ENCODE measurements around the gene DAPK1. TPM values are rescaled to one million over a fixed set of nuclear protein-coding genes. Genes with fewer than 3 reads are reported as not detected.

Gene DAPK1
- total RNA-seq, 1 donor from 2014 or later: 35.1 TPM

DNA sequence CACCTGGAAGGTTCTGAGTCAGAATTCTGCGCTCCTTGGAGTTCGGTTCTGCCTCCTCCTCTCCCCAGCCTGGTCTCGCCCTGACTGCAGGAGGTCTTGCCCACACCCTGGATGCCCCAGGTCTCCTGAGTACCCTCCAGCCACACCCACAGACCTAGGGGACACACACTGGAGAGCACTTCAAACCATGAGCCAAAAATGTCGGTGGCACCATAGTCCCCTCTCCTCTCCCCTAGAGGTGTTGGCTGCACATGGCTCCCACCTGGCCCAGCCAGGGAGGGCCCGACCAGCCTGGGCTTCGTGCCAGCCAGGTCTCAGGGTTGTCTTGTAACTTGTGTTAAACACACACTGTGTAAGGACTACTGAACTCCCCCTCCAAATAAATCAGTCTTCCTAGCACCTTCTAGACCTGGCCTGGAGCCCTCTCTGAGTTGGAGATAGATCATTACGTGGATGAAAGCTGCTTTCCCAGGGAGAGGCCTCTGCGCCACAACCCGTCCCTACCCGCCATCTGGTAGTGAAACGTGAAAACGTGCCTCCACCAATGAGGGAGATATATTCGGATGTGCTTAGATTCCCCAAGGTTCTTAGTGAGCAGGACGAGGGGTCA, 178.3 kb downstream of the DAPK1 start:
- no peak overlapping the region for H3K27ac ChIP-seq (ENCODE audit: low read depth, low read length)
- H3K4me1 Mint-ChIP-seq (ENCODE audit: low read depth, unreplicated experiment): peaks cover 15% of the 10 kb centered on the region

DNA sequence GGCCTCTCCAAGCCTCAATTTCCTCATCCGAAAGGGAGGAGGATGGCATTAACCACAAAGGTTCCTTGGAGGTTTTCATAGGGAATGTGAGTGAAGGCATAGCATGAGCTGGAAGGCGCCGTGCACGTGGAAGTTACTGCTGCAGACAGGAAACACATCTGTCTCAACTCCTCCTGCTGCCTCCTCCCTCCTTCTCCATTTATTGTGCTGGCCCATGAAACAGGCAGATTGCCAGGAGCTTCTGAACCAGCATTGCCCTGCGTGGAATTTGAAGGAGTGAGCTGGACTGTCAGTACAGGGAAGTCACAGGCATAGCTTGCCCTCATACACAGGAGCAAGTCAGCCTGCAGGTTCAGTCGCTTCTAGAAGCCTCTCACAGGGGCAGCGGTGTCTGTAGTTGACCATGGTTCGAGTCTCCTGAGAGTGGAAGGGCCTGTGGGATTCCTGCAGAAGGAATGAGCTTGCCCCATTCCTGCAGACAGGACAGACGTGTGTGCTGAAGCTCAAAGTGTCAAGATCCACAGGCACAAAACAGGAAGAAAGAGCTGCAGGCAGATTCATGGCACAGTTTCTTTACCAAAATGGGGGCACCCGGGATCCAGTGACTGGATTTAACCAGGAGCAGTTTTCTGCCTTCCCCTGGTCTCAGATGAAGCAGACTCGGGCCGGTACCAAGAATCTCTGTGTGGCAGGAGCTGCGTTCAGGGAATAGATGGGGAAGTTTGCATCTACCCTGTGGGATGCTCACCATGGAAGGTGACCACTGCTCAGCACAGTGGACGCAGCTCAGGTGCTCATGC, 179.5 kb downstream of the DAPK1 start:
- peaks cover 16% of the 10 kb centered on the region for H3K4me1 Mint-ChIP-seq (ENCODE audit: low read depth, unreplicated experiment)
- TF ChIP-seq, protein P1, sequence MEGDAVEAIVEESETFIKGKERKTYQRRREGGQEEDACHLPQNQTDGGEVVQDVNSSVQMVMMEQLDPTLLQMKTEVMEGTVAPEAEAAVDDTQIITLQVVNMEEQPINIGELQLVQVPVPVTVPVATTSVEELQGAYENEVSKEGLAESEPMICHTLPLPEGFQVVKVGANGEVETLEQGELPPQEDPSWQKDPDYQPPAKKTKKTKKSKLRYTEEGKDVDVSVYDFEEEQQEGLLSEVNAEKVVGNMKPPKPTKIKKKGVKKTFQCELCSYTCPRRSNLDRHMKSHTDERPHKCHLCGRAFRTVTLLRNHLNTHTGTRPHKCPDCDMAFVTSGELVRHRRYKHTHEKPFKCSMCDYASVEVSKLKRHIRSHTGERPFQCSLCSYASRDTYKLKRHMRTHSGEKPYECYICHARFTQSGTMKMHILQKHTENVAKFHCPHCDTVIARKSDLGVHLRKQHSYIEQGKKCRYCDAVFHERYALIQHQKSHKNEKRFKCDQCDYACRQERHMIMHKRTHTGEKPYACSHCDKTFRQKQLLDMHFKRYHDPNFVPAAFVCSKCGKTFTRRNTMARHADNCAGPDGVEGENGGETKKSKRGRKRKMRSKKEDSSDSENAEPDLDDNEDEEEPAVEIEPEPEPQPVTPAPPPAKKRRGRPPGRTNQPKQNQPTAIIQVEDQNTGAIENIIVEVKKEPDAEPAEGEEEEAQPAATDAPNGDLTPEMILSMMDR (IDR thresholded peaks at IDR 0.05; ENCODE audit: insufficient read depth, low read depth, low read length): no peak
- no peak for TF ChIP-seq EZH2 (IDR thresholded peaks at IDR 0.05; ENCODE audit: insufficient read depth, low read length)
- no peaks in the 10 kb centered on the region for H3K27me3 ChIP-seq (ENCODE audit: insufficient read depth, low read length)
- H3K4me1 ChIP-seq (ENCODE audit: insufficient read depth, low read length): no peaks in the 10 kb centered on the region
- H3K27me3 Mint-ChIP-seq (ENCODE audit: low read depth, unreplicated experiment): no peaks in the 10 kb centered on the region
- no peak overlapping the region for H3K4me3 ChIP-seq (ENCODE audit: insufficient read depth, low read depth, low read length)
- no peak overlapping the region for H3K9ac ChIP-seq (ENCODE audit: low read length)
- H3K4me2 ChIP-seq (ENCODE audit: low read length): no peak overlapping the region
- no peaks in the 10 kb centered on the region for H3K79me2 ChIP-seq (ENCODE audit: insufficient read depth, low read length)
- no peak for FAIRE-seq
- no peak overlapping the region for H3K27ac Mint-ChIP-seq (ENCODE audit: unreplicated experiment)
- no peaks in the 10 kb centered on the region for H3K9me3 ChIP-seq (ENCODE audit: insufficient read depth, low read depth, low read length)
- no peak overlapping the region for H2AFZ ChIP-seq (ENCODE audit: low read depth, low read length)
- H3K27ac ChIP-seq (ENCODE audit: low read depth, low read length): no peak overlapping the region
- peaks cover 12% of the 10 kb centered on the region for H3K36me3 Mint-ChIP-seq (ENCODE audit: low read depth, unreplicated experiment)
- H4K20me1 ChIP-seq (ENCODE audit: insufficient read depth, low read length): no peaks in the 10 kb centered on the region
- H3K4me3 Mint-ChIP-seq (ENCODE audit: unreplicated experiment): no peak overlapping the region
- no peaks in the 10 kb centered on the region for H3K36me3 ChIP-seq (ENCODE audit: insufficient read depth, low read length)
- DNase-seq (ENCODE audit: low read depth): no peak
- no peaks in the 10 kb centered on the region for H3K9me3 Mint-ChIP-seq (ENCODE audit: unreplicated experiment)

More for the DNA sequence above, 178.3 kb downstream of the DAPK1 start:
- Histone ChIP-seq H2AFZ (ENCODE audit: low read depth, low read length) (no peak overlapping the region), H3K36me3 (ENCODE audit: insufficient read depth, low read length) (no peaks in the 10 kb centered on the region), H3K9ac (ENCODE audit: low read length) (no peak overlapping the region), H3K4me2 (ENCODE audit: low read length) (no peak overlapping the region), H3K9me3 (ENCODE audit: insufficient read depth, low read depth, low read length) (no peaks in the 10 kb centered on the region), H3K4me1 (ENCODE audit: insufficient read depth, low read length) (no peaks in the 10 kb centered on the region), H3K27me3 (ENCODE audit: insufficient read depth, low read length) (no peaks in the 10 kb centered on the region), H3K79me2 (ENCODE audit: insufficient read depth, low read length) (no peaks in the 10 kb centered on the region), H4K20me1 (ENCODE audit: insufficient read depth, low read length) (no peaks in the 10 kb centered on the region), H3K4me3 (ENCODE audit: insufficient read depth, low read depth, low read length) (no peak overlapping the region)
- no peak for FAIRE-seq
- Mint-ChIP-seq H3K27me3 (ENCODE audit: low read depth, unreplicated experiment) (no peaks in the 10 kb centered on the region), H3K27ac (ENCODE audit: unreplicated experiment) (no peak overlapping the region), H3K9me3 (ENCODE audit: unreplicated experiment) (no peaks in the 10 kb centered on the region), H3K4me3 (ENCODE audit: unreplicated experiment) (no peak overlapping the region), H3K36me3 (ENCODE audit: low read depth, unreplicated experiment) (peaks cover 14% of the 10 kb centered on the region)
- TF ChIP-seq EZH2 (IDR thresholded peaks at IDR 0.05; ENCODE audit: insufficient read depth, low read length): no peak
- TF ChIP-seq, protein P1 (IDR thresholded peaks at IDR 0.05; ENCODE audit: insufficient read depth, low read depth, low read length): no peak
- DNase-seq (ENCODE audit: low read depth): no peak
